HL-60 (cell line): Measurements from ENCODE around the gene NARS2.

ENCODE experiments used
- DNase-seq, 2 experiments: peaks; one replicate each; pipeline ENCODE4 v3.0.0-alpha.2; 2010 to 2020; ENCODE audit warnings: low read depth in 1 of 2, low spot score in 1 of 2
- H3K27ac ChIP-seq: fragments of 250-450 bp; sonication (Bioruptor Pico); replicated peaks from 2 replicates; pipeline ENCODE4 v1.5.1; 2020; ENCODE audit warnings: mild to moderate bottlenecking, moderate library complexity
- H3K27me3 ChIP-seq: fragments of 250-450 bp; sonication (Bioruptor Pico); 2 replicates; pipeline ENCODE4 v1.5.1; 2021; ENCODE audit warnings: mild to moderate bottlenecking, moderate library complexity; ENCODE audit not compliant: insufficient read depth, poor library complexity, severe bottlenecking
- H3K4me3 ChIP-seq: replicated peaks from 2 replicates; pipeline ENCODE4 v1.5.1; 2011; ENCODE audit warnings: mild to moderate bottlenecking, control low read depth, low read length; ENCODE audit not compliant: insufficient read depth
- CTCF ChIP-seq: IDR thresholded peaks from one replicate; pipeline ENCODE4 v1.5.1; 2011; ENCODE audit warnings: low read length, control low read depth, inconsistent platforms; ENCODE audit not compliant: insufficient read depth
- GABPA ChIP-seq: IDR thresholded peaks from 2 replicates; pipeline ENCODE4 v1.6.1; 2012; ENCODE audit warnings: low read depth
- POLR2AphosphoS5 ChIP-seq: IDR thresholded peaks from 2 replicates; pipeline ENCODE4 v1.6.1; 2012; ENCODE audit warnings: low read depth
- SPI1 ChIP-seq: IDR thresholded peaks from 2 replicates; pipeline ENCODE4 v1.6.1; 2012; ENCODE audit warnings: low read depth, mild to moderate bottlenecking, borderline replicate concordance
- TF ChIP-seq, protein P1 (sequence below): IDR thresholded peaks from 2 replicates; pipeline ENCODE4 v1.6.1; 2012; ENCODE audit warnings: low read depth; ENCODE audit not compliant: insufficient replicate concordance

The NARS2 gene

DNA sequence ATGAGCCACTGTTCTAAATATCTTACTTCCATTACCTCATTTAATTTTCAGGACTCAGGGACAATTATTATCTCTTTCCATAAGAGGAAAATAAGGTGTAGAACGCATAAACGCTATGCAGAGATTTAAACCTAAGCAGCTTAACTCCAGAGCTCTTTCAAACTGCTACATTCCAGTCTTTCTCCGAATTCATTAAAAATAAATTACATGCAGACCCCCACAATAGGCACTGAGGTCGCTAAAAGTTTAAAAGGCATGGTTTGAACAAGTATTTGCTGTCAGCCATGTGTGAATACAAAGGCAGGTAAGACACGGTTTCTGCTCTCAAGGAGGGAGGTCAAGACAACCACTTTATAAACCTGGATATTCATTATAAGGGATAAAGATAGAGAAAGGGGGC lies 983 bp downstream of the NARS2 start:
- Histone ChIP-seq H3K4me3 (peak overlapping the region; percentile 73), H3K27me3 (no peaks in the 10 kb centered on the region), H3K27ac (peak overlapping the region; percentile 82)
- TF ChIP-seq GABPA (no peak), SPI1 (no peak), CTCF (no peak), POLR2AphosphoS5 (no peak)
- TF ChIP-seq, protein P1, sequence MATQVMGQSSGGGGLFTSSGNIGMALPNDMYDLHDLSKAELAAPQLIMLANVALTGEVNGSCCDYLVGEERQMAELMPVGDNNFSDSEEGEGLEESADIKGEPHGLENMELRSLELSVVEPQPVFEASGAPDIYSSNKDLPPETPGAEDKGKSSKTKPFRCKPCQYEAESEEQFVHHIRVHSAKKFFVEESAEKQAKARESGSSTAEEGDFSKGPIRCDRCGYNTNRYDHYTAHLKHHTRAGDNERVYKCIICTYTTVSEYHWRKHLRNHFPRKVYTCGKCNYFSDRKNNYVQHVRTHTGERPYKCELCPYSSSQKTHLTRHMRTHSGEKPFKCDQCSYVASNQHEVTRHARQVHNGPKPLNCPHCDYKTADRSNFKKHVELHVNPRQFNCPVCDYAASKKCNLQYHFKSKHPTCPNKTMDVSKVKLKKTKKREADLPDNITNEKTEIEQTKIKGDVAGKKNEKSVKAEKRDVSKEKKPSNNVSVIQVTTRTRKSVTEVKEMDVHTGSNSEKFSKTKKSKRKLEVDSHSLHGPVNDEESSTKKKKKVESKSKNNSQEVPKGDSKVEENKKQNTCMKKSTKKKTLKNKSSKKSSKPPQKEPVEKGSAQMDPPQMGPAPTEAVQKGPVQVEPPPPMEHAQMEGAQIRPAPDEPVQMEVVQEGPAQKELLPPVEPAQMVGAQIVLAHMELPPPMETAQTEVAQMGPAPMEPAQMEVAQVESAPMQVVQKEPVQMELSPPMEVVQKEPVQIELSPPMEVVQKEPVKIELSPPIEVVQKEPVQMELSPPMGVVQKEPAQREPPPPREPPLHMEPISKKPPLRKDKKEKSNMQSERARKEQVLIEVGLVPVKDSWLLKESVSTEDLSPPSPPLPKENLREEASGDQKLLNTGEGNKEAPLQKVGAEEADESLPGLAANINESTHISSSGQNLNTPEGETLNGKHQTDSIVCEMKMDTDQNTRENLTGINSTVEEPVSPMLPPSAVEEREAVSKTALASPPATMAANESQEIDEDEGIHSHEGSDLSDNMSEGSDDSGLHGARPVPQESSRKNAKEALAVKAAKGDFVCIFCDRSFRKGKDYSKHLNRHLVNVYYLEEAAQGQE, result no peak
- no peak for DNase-seq

DNA sequence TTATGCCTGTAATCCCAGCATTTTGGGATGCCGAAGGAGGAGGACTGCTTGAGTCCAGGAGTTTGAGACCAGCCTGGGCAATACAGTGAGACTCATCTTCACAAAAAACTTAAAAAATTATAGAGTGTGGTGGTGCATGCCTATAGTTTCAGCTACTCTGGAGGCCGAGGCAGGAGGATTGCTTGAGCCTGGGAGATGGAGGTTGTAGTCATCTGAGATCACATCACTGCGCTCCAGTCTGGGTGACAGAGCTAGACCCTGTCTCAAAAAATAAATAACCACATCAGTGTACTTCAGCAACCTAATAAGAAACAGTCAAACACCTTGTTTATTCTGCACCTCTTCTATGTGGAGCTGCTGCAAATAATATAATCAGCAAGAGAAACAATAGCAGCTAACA lies 1.4 kb downstream of the NARS2 start:
- TF ChIP-seq CTCF, result no peak
- no peak for TF ChIP-seq GABPA
- TF ChIP-seq SPI1, result no peak
- no peak for DNase-seq
- Histone ChIP-seq H3K27me3 (no peaks in the 10 kb centered on the region), H3K27ac (no peak overlapping the region), H3K4me3 (peak overlapping the region; percentile 73)

DNA sequence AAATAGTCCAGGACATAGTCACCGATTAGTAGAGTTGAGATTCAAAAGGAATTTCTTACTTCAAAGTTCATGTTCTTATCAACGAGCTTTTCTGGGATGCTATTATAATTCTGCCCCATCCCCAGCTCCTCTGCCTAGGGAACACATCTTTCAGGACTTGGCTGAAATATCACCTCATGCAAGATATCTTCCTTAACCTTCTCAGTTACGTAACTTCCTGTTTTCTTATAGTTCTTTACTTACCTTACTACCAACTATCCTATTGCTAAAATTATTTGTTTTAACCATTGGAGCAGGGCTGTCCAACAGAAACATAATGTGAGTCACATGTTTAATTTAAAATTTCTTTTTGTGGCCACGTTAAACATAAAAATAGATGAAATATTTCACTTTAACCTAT lies 2.3 kb downstream of the NARS2 start:
- DNase-seq, result peak in 1 of 2 experiments; percentile 39
- Histone ChIP-seq H3K4me3 (no peak overlapping the region), H3K27me3 (no peaks in the 10 kb centered on the region), H3K27ac (no peak overlapping the region)
- TF ChIP-seq GABPA (no peak), CTCF (no peak), SPI1 (no peak)

DNA sequence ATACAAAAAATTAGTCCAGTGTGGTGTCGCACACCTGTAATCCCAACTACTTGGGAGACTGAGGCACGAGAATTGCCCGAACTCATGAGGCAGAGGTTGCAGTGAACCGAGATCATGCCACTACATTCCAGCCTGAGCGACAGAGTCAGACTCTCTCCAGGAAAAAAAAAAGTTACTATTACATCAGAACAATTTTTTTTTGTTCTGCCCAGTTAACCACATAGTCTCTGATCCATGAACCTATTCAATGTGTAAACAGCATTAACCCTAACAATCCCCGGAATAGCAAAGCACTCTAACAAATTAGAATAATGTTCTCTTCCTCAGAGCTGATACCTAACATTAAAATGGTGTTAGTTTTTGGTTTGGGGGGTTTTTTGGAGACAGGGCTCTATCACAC lies 4.6 kb downstream of the NARS2 start:
- no peak for TF ChIP-seq GABPA
- TF ChIP-seq, protein P1, result no peak
- no peak for TF ChIP-seq SPI1
- TF ChIP-seq CTCF, result no peak
- TF ChIP-seq POLR2AphosphoS5, result no peak
- no peaks in the 10 kb centered on the region for H3K27me3 ChIP-seq
- no peak overlapping the region for H3K4me3 ChIP-seq
- DNase-seq, result no peak
- H3K27ac ChIP-seq, result no peak overlapping the region
